ENCODE data around the gene ATP2B3. TPM values are rescaled to one million over a fixed set of nuclear protein-coding genes. Genes with fewer than 3 reads are reported as not detected.
A peak's percentile ranks its signal among the peaks of the same experiment; 100 is the strongest.

The ATP2B3 gene
- total and polyA plus RNA-seq, 9 of the 15 experiments (the other 6 are each of a cell fraction or from before 2014, with no cell fraction given) = 0.04 TPM; not detected in 8

GRCh38 chrX:153588782-153589446 is 71.5 kb downstream of the ATP2B3 start:
- no peak for FAIRE-seq
- no TSS peak for BruUV-seq (replicated peaks)

More at GRCh38 chrX:153588782-153589446, 71.5 kb downstream of the ATP2B3 start:
- ATAC-seq (no peak), DNase-seq (ENCODE audit: extremely low read depth in 1 of 4, low spot score in 3 of 4) (no peak)
- POLR2A ChIA-PET = interaction anchor here (0.7 kb wide), 1 partner anchor 56 kb away, joined by 3 read pairs; no protein-coding TSS in a partner anchor
- Histone ChIP-seq H3K27me3 (ENCODE audit: control insufficient read depth in 2 of 2, insufficient read depth in 2 of 2, low read length in 2 of 2) (no peaks in the 10 kb centered on the region), H3K36me3 (ENCODE audit: control insufficient read depth, insufficient read depth, low read length) (peaks cover 45% of the 10 kb centered on the region; the same call in 2 of the 3 replicates), H3K9me3 (replicated peaks; ENCODE audit: control insufficient read depth, insufficient read depth, low read depth, low read length) (no peaks in the 10 kb centered on the region), H2AFZ (ENCODE audit: low read depth, low read length) (no peak overlapping the region), H3K4me1 (replicated peaks in 1 of 2; ENCODE audit: control insufficient read depth in 2 of 2, insufficient read depth in 2 of 2, low read length in 2 of 2) (no peaks in the 10 kb centered on the region; a peak in 1 of 5 replicates), H3K9ac (ENCODE audit: insufficient read depth in 1 of 2, low read depth in 2 of 2, low read length in 2 of 2) (no peak overlapping the region), H4K20me1 (replicated peaks; ENCODE audit: control insufficient read depth, insufficient read depth, low read length) (no peaks in the 10 kb centered on the region), H3K4me3 (no peak overlapping the region), H3K4me2 (ENCODE audit: insufficient read depth, low read length) (no peak overlapping the region), H3K27ac (ENCODE audit: extremely low read depth, low read depth, low read length) (no peak overlapping the region), H3K9me1 (ENCODE audit: control insufficient read depth, insufficient read depth, low read length) (no peaks in the 10 kb centered on the region), H3K79me2 (ENCODE audit: control insufficient read depth, insufficient read depth, low read length) (no peaks in the 10 kb centered on the region)
- intact Hi-C loops (cut with micrococcal nuclease) (no loop called here), in situ Hi-C loops (cut with MboI) (no loop called here)
- CTCF ChIA-PET (ENCODE audit: low intra/inter-chr PET ratio) = no interaction called here
- TF ChIP-seq ARID4B (CRISPR knock-in tag; IDR thresholded peaks at IDR 0.05) (no peak), RBFOX2 (IDR thresholded peaks at IDR 0.05; ENCODE audit: low read depth, low read length) (0 out of 2 replicates have a peak, but pooled peaks have one; percentile 15)
- WGBS (ENCODE audit: insufficient coverage, low coverage, missing lambda C conversion rate) = 98% methylated on average over 17 of the region's 29 CpGs

Data from K562 (cell line).